Caco-2 (cell line): Measurements from ENCODE around the gene AUTS2. TPM values are rescaled to one million over a fixed set of nuclear protein-coding genes. Genes with fewer than 3 reads are reported as not detected.
"Not testable (repeated sequence)": the region's sequence is repeated elsewhere in the genome, so short reads cannot be mapped to it uniquely, and the experiment has no call there.

Experiments used
- BruUV-seq: library from RNA; stranded (reverse); fragments of 400-500 nt; replicated peaks from 2 replicates; lab custom pipeline; 2021; lab: Mats Ljungman, UMichigan
- CTCF ChIA-PET: fragments of 300-600 bp; sonication (Branson Sonifier 250); formaldehyde crosslinking; loops from one replicate; lab custom pipeline; 2022; ENCODE audit warnings: antibody characterized with exemption; lab: Charles Lee
- POLR2A ChIA-PET: fragments of 300-600 bp; sonication (Branson Sonifier 250); formaldehyde crosslinking; loops from one replicate; lab custom pipeline; 2022; ENCODE audit warnings: antibody characterized with exemption; lab: Charles Lee
- DNase-seq, 2 experiments: peaks; one replicate each; pipeline versions ENCODE4 v3.0.0 to v3.0.0-alpha.2; 2020 to 2022
- H3K27me3 ChIP-seq: replicated peaks from 2 replicates; pipeline ENCODE4 v1.6.0; 2011; ENCODE audit warnings: low read length; ENCODE audit not compliant: control insufficient read depth, insufficient read depth
- H3K36me3 ChIP-seq: 2 replicates; pipeline ENCODE4 v1.5.1; 2011; ENCODE audit warnings: low read length; ENCODE audit not compliant: control insufficient read depth, insufficient read depth
- H3K4me1 ChIP-seq: fragments of 250-450 bp; sonication (Bioruptor Pico); 2 replicates; pipeline ENCODE4 v1.5.1; 2020; ENCODE audit warnings: mild to moderate bottlenecking
- H3K4me3 ChIP-seq: 2 replicates; pipeline ENCODE4 v1.5.1; 2011; ENCODE audit warnings: low read depth, mild to moderate bottlenecking, control low read depth, low read length
- H3K9me3 ChIP-seq: fragments of 250-450 bp; sonication (Bioruptor Pico); 2 replicates; pipeline ENCODE4 v1.5.1; 2020; ENCODE audit warnings: mild to moderate bottlenecking, moderate library complexity
- H3K27ac Mint-ChIP-seq: one replicate; pipeline ENCODE4 v1.8.0; 2022; ENCODE audit warnings: mixed read lengths; ENCODE audit not compliant: unreplicated experiment
- H3K27me3 Mint-ChIP-seq: one replicate; pipeline ENCODE4 v1.8.0; 2022; ENCODE audit warnings: mixed read lengths; ENCODE audit not compliant: insufficient read depth, unreplicated experiment
- H3K36me3 Mint-ChIP-seq: one replicate; pipeline ENCODE4 v1.8.0; 2022; ENCODE audit warnings: mild to moderate bottlenecking, mixed read lengths; ENCODE audit not compliant: insufficient read depth, unreplicated experiment
- H3K4me1 Mint-ChIP-seq: one replicate; pipeline ENCODE4 v1.8.0; 2022; ENCODE audit warnings: low read depth, mixed read lengths; ENCODE audit not compliant: unreplicated experiment
- H3K4me3 Mint-ChIP-seq: one replicate; pipeline ENCODE4 v1.8.0; 2022; ENCODE audit warnings: mild to moderate bottlenecking, moderate library complexity, mixed read lengths; ENCODE audit not compliant: unreplicated experiment
- H3K9me3 Mint-ChIP-seq: one replicate; pipeline ENCODE4 v1.8.0; 2022; ENCODE audit warnings: mixed read lengths; ENCODE audit not compliant: unreplicated experiment
- intact Hi-C: fragments of 100-400 bp; cut with micrococcal nuclease; formaldehyde crosslinking; loops from one replicate; pipeline ENCODE4 v1.10.0; 2022; ENCODE audit not compliant: unreplicated experiment
- total RNA-seq: library from RNA; stranded (reverse); gene quantifications from 2 replicates; pipeline ENCODE4 v1.2.3, GENCODE V29; 2022
- TF ChIP-seq, protein P1 (sequence below), 2 experiments: fragments of 200-600 bp in 1 of 2; IDR thresholded peaks; 1 replicate in 1 of 2; 2 replicates in 1 of 2; pipeline versions ENCODE4 v1.5.1 to v1.8.0; 2011 to 2022; ENCODE audit warnings: antibody characterized with exemption in 1 of 2, control low read depth in 1 of 2, inconsistent platforms in 1 of 2, low read depth in 1 of 2, low read length in 1 of 2, mild to moderate bottlenecking in 1 of 2, moderate library complexity in 1 of 2; ENCODE audit not compliant: insufficient read depth in 1 of 2, severe bottlenecking in 1 of 2, unreplicated experiment in 1 of 2

AUTS2 gene
- total RNA-seq, 1 experiment from 2014 or later: 37.1 TPM

DNA sequence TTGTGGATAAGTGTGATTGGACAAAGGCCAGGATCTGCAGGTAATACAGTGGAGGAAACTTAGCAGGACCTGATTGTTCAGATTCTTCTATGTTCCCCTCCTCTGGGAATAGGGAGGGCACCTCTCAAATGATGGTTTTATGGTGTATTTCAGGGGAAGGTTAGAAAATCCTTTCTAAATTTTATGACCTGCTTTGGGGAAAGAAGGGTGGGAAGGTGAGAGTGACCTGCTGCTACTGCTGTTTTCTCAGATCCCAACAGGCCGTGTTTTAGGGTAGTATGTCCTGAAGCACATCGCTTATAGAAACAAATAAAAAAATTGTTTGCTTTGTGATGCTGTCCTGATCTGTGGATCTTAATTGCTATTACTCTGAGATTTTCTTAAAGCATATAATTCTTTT lies 1129.6 kb downstream of the AUTS2 start:
- H3K9me3 Mint-ChIP-seq: no peaks in the 10 kb centered on the region
- no peak overlapping the region for H3K27ac Mint-ChIP-seq
- no peaks in the 10 kb centered on the region for H3K27me3 ChIP-seq
- no peak for DNase-seq
- H3K9me3 ChIP-seq: no peaks in the 10 kb centered on the region
- no peaks in the 10 kb centered on the region for H3K27me3 Mint-ChIP-seq
- no TSS peak for BruUV-seq
- intact Hi-C loops: no loop called here
- peaks cover 8% of the 10 kb centered on the region for H3K4me1 Mint-ChIP-seq
- H3K4me1 ChIP-seq: peaks cover 5% of the 10 kb centered on the region; the same call in 1 of the 2 replicates
- no peak overlapping the region for H3K4me3 Mint-ChIP-seq
- TF ChIP-seq, protein P1, sequence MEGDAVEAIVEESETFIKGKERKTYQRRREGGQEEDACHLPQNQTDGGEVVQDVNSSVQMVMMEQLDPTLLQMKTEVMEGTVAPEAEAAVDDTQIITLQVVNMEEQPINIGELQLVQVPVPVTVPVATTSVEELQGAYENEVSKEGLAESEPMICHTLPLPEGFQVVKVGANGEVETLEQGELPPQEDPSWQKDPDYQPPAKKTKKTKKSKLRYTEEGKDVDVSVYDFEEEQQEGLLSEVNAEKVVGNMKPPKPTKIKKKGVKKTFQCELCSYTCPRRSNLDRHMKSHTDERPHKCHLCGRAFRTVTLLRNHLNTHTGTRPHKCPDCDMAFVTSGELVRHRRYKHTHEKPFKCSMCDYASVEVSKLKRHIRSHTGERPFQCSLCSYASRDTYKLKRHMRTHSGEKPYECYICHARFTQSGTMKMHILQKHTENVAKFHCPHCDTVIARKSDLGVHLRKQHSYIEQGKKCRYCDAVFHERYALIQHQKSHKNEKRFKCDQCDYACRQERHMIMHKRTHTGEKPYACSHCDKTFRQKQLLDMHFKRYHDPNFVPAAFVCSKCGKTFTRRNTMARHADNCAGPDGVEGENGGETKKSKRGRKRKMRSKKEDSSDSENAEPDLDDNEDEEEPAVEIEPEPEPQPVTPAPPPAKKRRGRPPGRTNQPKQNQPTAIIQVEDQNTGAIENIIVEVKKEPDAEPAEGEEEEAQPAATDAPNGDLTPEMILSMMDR (IDR thresholded peaks at IDR 0.05; ENCODE audit: insufficient read depth in 1 of 2, low read depth in 1 of 2, low read length in 1 of 2, severe bottlenecking in 1 of 2, unreplicated experiment in 1 of 2): no peak
- ChIA-PET POLR2A (no interaction called here), CTCF (no interaction called here)
- no peak overlapping the region for H3K4me3 ChIP-seq
- no peaks in the 10 kb centered on the region for H3K36me3 Mint-ChIP-seq
- no peaks in the 10 kb centered on the region for H3K36me3 ChIP-seq

DNA sequence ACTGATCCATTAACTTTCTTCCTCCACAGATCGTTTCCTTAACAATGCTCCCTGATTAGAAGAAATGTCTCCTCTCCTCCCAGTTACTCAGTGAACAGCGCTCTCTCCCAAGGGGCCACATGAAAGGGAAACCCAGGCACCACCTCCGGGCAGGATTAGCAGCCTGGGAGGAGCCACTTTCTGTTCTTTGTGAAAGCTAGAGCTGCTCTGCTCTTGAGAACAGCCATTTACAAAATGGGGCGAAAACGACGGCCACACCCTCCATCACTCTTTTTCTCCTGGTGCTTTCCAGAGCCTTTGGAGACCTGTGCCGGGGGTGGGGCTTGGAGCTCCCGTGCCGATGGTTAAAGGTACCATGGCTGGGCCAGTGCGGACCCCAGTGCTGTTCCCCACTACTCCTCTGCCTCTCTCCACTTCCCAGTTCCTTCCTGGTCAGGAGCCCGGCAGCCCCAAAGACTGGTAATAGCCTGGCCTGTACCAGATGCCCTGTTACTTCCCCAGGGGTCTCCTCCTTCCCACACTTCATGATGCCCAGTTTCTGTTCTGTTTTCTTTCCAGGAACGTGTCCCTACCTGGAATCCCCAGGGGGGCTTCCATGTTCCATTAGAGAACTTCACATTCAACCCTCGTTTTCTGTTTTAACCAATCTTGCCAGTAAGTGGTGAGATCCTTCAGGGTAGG lies 1130.7 kb downstream of the AUTS2 start:
- no peaks in the 10 kb centered on the region for H3K27me3 Mint-ChIP-seq
- H3K36me3 Mint-ChIP-seq: no peaks in the 10 kb centered on the region
- no peak overlapping the region for H3K4me3 Mint-ChIP-seq
- H3K9me3 ChIP-seq: no peaks in the 10 kb centered on the region
- peak in 1 of 2 experiments; percentile 42 for DNase-seq
- H3K36me3 ChIP-seq: no peaks in the 10 kb centered on the region
- H3K27me3 ChIP-seq: no peaks in the 10 kb centered on the region
- no TSS peak for BruUV-seq
- ChIA-PET CTCF (no interaction called here), POLR2A (no interaction called here)
- H3K4me1 ChIP-seq: peaks cover 5% of the 10 kb centered on the region; the same call in 1 of the 2 replicates
- intact Hi-C loops: no loop called here
- H3K4me3 ChIP-seq: no peak overlapping the region
- TF ChIP-seq, protein P1 (IDR thresholded peaks at IDR 0.05; ENCODE audit: insufficient read depth in 1 of 2, low read depth in 1 of 2, low read length in 1 of 2, severe bottlenecking in 1 of 2, unreplicated experiment in 1 of 2): no peak
- peak overlapping the region; percentile 64 for H3K27ac Mint-ChIP-seq
- peaks cover 8% of the 10 kb centered on the region for H3K4me1 Mint-ChIP-seq
- no peaks in the 10 kb centered on the region for H3K9me3 Mint-ChIP-seq

DNA sequence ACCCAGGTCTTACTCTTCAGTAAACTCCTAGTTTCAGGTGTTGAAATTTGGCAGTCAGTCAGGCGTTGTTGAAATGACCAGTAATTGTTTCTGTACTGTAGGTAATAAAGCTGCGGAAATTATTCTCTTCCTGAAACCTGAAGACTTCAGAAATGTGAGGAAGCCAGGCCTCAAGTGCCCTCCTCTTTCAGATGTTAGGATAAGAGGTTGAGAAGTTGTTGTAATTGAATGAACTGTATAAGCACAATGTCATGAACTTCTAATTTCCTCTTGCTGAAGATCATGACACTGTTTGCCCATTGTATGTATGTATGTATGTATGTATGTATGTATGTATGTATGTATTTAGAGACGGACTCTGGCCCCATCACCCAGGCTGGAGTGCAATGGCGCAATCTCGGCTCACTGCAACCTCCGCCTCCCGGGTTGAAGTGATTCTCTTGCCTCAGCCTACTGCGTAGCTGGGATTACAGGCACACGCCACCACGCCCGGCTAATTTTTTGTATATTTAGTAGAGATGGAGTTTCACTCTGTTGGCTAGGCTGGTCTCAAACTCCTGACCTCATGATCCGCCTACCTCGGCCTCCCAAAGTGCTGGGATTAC lies 1131.4 kb downstream of the AUTS2 start:
- H3K9me3 Mint-ChIP-seq, H3K9me3 ChIP-seq, BruUV-seq, H3K36me3 ChIP-seq, H3K4me3 ChIP-seq, H3K4me3 Mint-ChIP-seq, POLR2A ChIA-PET, H3K36me3 Mint-ChIP-seq, DNase-seq, CTCF ChIA-PET, H3K27me3 Mint-ChIP-seq, H3K4me1 ChIP-seq, H3K4me1 Mint-ChIP-seq, H3K27me3 ChIP-seq, intact Hi-C loops: not testable (repeated sequence)
- peak overlapping the region; percentile 64 for H3K27ac Mint-ChIP-seq
